H9 (cell line): ENCODE results near the gene SLMAP. TPM values are rescaled to one million over a fixed set of nuclear protein-coding genes. Genes with fewer than 3 reads are reported as not detected.
A peak's percentile ranks its signal among the peaks of the same experiment; 100 is the strongest.

Experiments
- DNase-seq: peaks from one replicate; pipeline ENCODE4 v3.0.0-alpha.2; 2017
- H2AFZ ChIP-seq: one replicate; pipeline ENCODE4 v1.6.1; 2013; ENCODE audit warnings: mild to moderate bottlenecking, low read length, control low read depth, moderate library complexity
- H2AK5ac ChIP-seq: 2 replicates; pipeline ENCODE4 v1.6.1; 2013; ENCODE audit warnings: low read length, control low read depth, mixed read lengths; ENCODE audit not compliant: insufficient read length
- H2BK120ac ChIP-seq: one replicate; pipeline ENCODE4 v1.6.1; 2013; ENCODE audit warnings: low read depth, mild to moderate bottlenecking, low read length, control low read depth, inconsistent platforms; ENCODE audit not compliant: poor library complexity, severe bottlenecking
- H2BK12ac ChIP-seq: 2 replicates; pipeline ENCODE4 v1.6.1; 2013; ENCODE audit warnings: low read length, control low read depth, mixed read lengths, low read depth; ENCODE audit not compliant: insufficient read length
- H2BK15ac ChIP-seq: 2 replicates; pipeline ENCODE4 v1.6.1; 2013; ENCODE audit warnings: low read depth, low read length, control low read depth
- H2BK20ac ChIP-seq: one replicate; pipeline ENCODE4 v1.6.1; 2013; ENCODE audit warnings: low read depth, mild to moderate bottlenecking, low read length, control low read depth, inconsistent platforms; ENCODE audit not compliant: poor library complexity, severe bottlenecking
- H2BK5ac ChIP-seq: 2 replicates; pipeline ENCODE4 v1.6.1; 2013; ENCODE audit warnings: low read length, control low read depth, mixed read lengths; ENCODE audit not compliant: insufficient read length
- H3K14ac ChIP-seq: 2 replicates; pipeline ENCODE4 v1.6.1; 2013; ENCODE audit warnings: low read length, control low read depth; ENCODE audit not compliant: insufficient read depth
- H3K18ac ChIP-seq: 2 replicates; pipeline ENCODE4 v1.6.1; 2013; ENCODE audit warnings: low read depth, mild to moderate bottlenecking, mixed read lengths, low read length, control low read depth; ENCODE audit not compliant: insufficient read length
- H3K23ac ChIP-seq: 2 replicates; pipeline ENCODE4 v1.6.1; 2013; ENCODE audit warnings: low read length, control low read depth, mixed read lengths, low read depth; ENCODE audit not compliant: insufficient read length
- H3K23me2 ChIP-seq: 2 replicates; pipeline ENCODE4 v1.6.1; 2013; ENCODE audit warnings: low read depth, mild to moderate bottlenecking, mixed read lengths, low read length, control low read depth; ENCODE audit not compliant: insufficient read length, poor library complexity, severe bottlenecking
- H3K27ac ChIP-seq: 2 replicates; pipeline ENCODE4 v1.5.1; 2013; ENCODE audit warnings: low read length, control low read depth, mixed read lengths, low read depth; ENCODE audit not compliant: insufficient read length
- H3K27me3 ChIP-seq: 2 replicates; pipeline ENCODE4 v1.6.1; 2013; ENCODE audit warnings: low read length, control low read depth, inconsistent platforms; ENCODE audit not compliant: insufficient read depth
- H3K4ac ChIP-seq: 2 replicates; pipeline ENCODE4 v1.6.1; 2013; ENCODE audit warnings: low read depth, mild to moderate bottlenecking, control low read depth, inconsistent platforms, low read length, moderate library complexity
- H3K4me1 ChIP-seq: 2 replicates; pipeline ENCODE4 v1.6.1; 2013; ENCODE audit warnings: low read length, control low read depth, inconsistent platforms; ENCODE audit not compliant: insufficient read depth
- H3K4me2 ChIP-seq: 2 replicates; pipeline ENCODE4 v1.6.1; 2013; ENCODE audit warnings: low read length, control low read depth, mixed read lengths; ENCODE audit not compliant: insufficient read length, insufficient read depth
- H3K56ac ChIP-seq: 2 replicates; pipeline ENCODE4 v1.6.1; 2013; ENCODE audit warnings: low read depth, mild to moderate bottlenecking, mixed read lengths, low read length, control low read depth; ENCODE audit not compliant: insufficient read length
- H3K79me1 ChIP-seq: 2 replicates; pipeline ENCODE4 v1.6.1; 2013; ENCODE audit warnings: low read depth, mild to moderate bottlenecking, moderate library complexity, low read length, control low read depth, inconsistent platforms; ENCODE audit not compliant: insufficient read depth, poor library complexity, severe bottlenecking
- H3K79me2 ChIP-seq: 2 replicates; pipeline ENCODE4 v1.6.1; 2013; ENCODE audit warnings: low read length, control low read depth, inconsistent platforms; ENCODE audit not compliant: insufficient read depth
- H3K9ac ChIP-seq: 2 replicates; pipeline ENCODE4 v1.6.1; 2013; ENCODE audit warnings: low read length, control low read depth, mixed read lengths; ENCODE audit not compliant: insufficient read length; ENCODE audit errors: extremely low read depth
- H3K9me3 ChIP-seq: one replicate; pipeline ENCODE4 v1.6.1; 2013; ENCODE audit warnings: low read depth, low read length, inconsistent platforms; ENCODE audit not compliant: control insufficient read depth
- H3T11ph ChIP-seq: one replicate; pipeline ENCODE4 v1.6.1; 2013; ENCODE audit warnings: mild to moderate bottlenecking, low read length, control low read depth, inconsistent platforms
- H4K20me1 ChIP-seq: one replicate; pipeline ENCODE4 v1.6.1; 2013; ENCODE audit not compliant: control insufficient read depth, insufficient read length, insufficient read depth
- H4K5ac ChIP-seq: 2 replicates; pipeline ENCODE4 v1.6.1; 2013; ENCODE audit warnings: low read depth, mild to moderate bottlenecking, mixed read lengths, low read length, control low read depth; ENCODE audit not compliant: insufficient read length
- H4K8ac ChIP-seq: replicated peaks from 2 replicates; pipeline ENCODE4 v1.6.1; 2013; ENCODE audit warnings: low read length, control low read depth, mixed read lengths, low read depth; ENCODE audit not compliant: insufficient read length
- H4K91ac ChIP-seq: 2 replicates; pipeline ENCODE4 v1.6.1; 2013; ENCODE audit warnings: low read depth, mild to moderate bottlenecking, moderate library complexity, mixed read lengths, low read length, control low read depth; ENCODE audit not compliant: insufficient read length
- H3K27ac Mint-ChIP-seq, 3 experiments: 2 replicates in 2 of 3; 3 replicates in 1 of 3; pipeline ENCODE4 v1.8.0; 2020 to 2021; ENCODE audit warnings: mixed read lengths in 3 of 3, mild to moderate bottlenecking in 1 of 3, moderate library complexity in 1 of 3
- H3K27me3 Mint-ChIP-seq: 2 replicates; pipeline ENCODE4 v1.8.0; 2021; ENCODE audit warnings: low read depth, mild to moderate bottlenecking, moderate library complexity, mixed read lengths
- H3K36me3 Mint-ChIP-seq, 3 experiments: 2 replicates in 2 of 3; 3 replicates in 1 of 3; pipeline ENCODE4 v1.8.0; 2020 to 2021; ENCODE audit warnings: low read depth in 3 of 3, mixed read lengths in 3 of 3; ENCODE audit not compliant: insufficient read depth in 1 of 3
- H3K4me1 Mint-ChIP-seq, 2 experiments: 2 replicates each; pipeline ENCODE4 v1.8.0; 2020; ENCODE audit warnings: mixed read lengths in 2 of 2
- H3K4me3 Mint-ChIP-seq, 2 experiments: 2 replicates in 1 of 2; 3 replicates in 1 of 2; pipeline ENCODE4 v1.8.0; 2020 to 2021; ENCODE audit warnings: mild to moderate bottlenecking in 2 of 2, mixed read lengths in 2 of 2, moderate library complexity in 1 of 2
- H3K9me3 Mint-ChIP-seq, 2 experiments: 2 replicates in 1 of 2; 3 replicates in 1 of 2; pipeline ENCODE4 v1.8.0; 2020; ENCODE audit warnings: mild to moderate bottlenecking in 2 of 2, mixed read lengths in 2 of 2, moderate library complexity in 1 of 2
- WGBS: extraction: QIAGEN DNeasy Blood & Tissue Kit; methylation state at CpG from one replicate; pipeline ENCODE4 v1.1.7; 2013; ENCODE audit warnings: missing lambda C conversion rate, low lambda C conversion rate, mixed read lengths; ENCODE audit not compliant: insufficient read length; ENCODE audit errors: extremely low coverage; 5-methylcytosine and 5-hydroxymethylcytosine counted together
- total RNA-seq: library from RNA; stranded (reverse); gene quantifications from 2 replicates; pipeline ENCODE4 v1.2.1, GENCODE V29; 2021
- TF ChIP-seq, protein P1 (sequence below): fragments of 200-600 bp; sonication (generic); conservative IDR thresholded peaks from 3 replicates; pipeline ENCODE4 v1.8.0; 2021; ENCODE audit warnings: antibody characterized with exemption, mild to moderate bottlenecking

The SLMAP gene
- total RNA-seq, 1 experiment from 2014 or later = 65.1 TPM

DNA sequence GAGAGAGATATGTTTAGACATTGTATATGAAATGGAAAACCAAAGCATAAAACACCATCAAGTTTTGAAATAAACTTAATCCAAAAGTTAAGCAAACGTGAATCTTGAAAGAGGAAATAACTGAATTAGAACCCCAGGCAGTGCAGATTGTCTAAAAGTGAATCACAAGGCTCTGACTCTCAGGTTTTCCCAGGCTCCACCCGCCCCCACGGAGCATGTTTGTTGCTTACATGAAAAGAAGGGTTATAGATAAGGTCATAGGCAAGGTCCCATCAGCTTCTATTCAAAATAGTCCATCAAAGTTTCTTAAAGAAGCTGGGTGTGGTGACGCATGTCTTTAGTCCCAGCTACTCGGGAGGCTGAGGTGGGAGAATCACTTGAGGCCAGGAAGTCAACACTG is 29.0 kb upstream of the SLMAP start:
- Histone ChIP-seq H3T11ph (no peak overlapping the region), H3K4ac (no peak overlapping the region)
- no CpG with 5 or more reads among the region's 5 CpGs for WGBS

More for the DNA sequence above, 29.0 kb upstream of the SLMAP start:
- Histone ChIP-seq H3K14ac (no peak overlapping the region), H4K91ac (no peak overlapping the region), H2BK15ac (no peak overlapping the region; the same call in 1 of the 2 replicates), H3K23ac (no peak overlapping the region), H3K4me1 (no peaks in the 10 kb centered on the region), H3K9ac (no peak overlapping the region), H2BK120ac (no peak overlapping the region), H3K23me2 (no peaks in the 10 kb centered on the region), H3K27ac (no peak overlapping the region), H4K20me1 (no peaks in the 10 kb centered on the region), H3K79me2 (no peaks in the 10 kb centered on the region), H2BK20ac (no peak overlapping the region), H4K8ac (no peak overlapping the region), H4K5ac (no peak overlapping the region), H2BK5ac (no peak overlapping the region), H2AK5ac (no peak overlapping the region), H3K18ac (no peak overlapping the region), H3K9me3 (no peaks in the 10 kb centered on the region), H2AFZ (no peak overlapping the region), H2BK12ac (no peak overlapping the region), H3K4me2 (no peak overlapping the region), H3K79me1 (no peaks in the 10 kb centered on the region), H3K56ac (no peak overlapping the region), H3K27me3 (no peaks in the 10 kb centered on the region)
- Mint-ChIP-seq H3K27me3 (peaks cover 3% of the 10 kb centered on the region; the same call in 1 of the 2 replicates), H3K4me1 (0 out of 4 replicates have a peak, but pooled peaks cover 0 to 3% of the 10 kb centered on the region in 2 experiments), H3K4me3 (no peak overlapping the region), H3K27ac (peak overlapping the region in 1 of 3 experiments; percentile 56; a peak in 1 of 7 replicates), H3K9me3 (no peaks in the 10 kb centered on the region; a peak in 1 of 5 replicates), H3K36me3 (no peaks in the 10 kb centered on the region)
- no peak for DNase-seq
- TF ChIP-seq, protein P1, sequence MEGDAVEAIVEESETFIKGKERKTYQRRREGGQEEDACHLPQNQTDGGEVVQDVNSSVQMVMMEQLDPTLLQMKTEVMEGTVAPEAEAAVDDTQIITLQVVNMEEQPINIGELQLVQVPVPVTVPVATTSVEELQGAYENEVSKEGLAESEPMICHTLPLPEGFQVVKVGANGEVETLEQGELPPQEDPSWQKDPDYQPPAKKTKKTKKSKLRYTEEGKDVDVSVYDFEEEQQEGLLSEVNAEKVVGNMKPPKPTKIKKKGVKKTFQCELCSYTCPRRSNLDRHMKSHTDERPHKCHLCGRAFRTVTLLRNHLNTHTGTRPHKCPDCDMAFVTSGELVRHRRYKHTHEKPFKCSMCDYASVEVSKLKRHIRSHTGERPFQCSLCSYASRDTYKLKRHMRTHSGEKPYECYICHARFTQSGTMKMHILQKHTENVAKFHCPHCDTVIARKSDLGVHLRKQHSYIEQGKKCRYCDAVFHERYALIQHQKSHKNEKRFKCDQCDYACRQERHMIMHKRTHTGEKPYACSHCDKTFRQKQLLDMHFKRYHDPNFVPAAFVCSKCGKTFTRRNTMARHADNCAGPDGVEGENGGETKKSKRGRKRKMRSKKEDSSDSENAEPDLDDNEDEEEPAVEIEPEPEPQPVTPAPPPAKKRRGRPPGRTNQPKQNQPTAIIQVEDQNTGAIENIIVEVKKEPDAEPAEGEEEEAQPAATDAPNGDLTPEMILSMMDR = no peak
